HEK293 (cell line): ENCODE measurements around the gene PPFIBP1.

Source experiments
- EGR2 ChIP-seq: fragments of 450-650 bp; formaldehyde crosslinking; IDR thresholded peaks from 2 replicates; pipeline ENCODE4 v1.5.1; 2016; ENCODE audit warnings: low read depth, missing biosample characterization, missing genetic modification characterization
- GFI1B ChIP-seq: fragments of 450-650 bp; formaldehyde crosslinking; IDR thresholded peaks from 2 replicates; pipeline ENCODE4 v1.5.1; 2016; ENCODE audit warnings: missing biosample characterization, missing genetic modification characterization
- GLI2 ChIP-seq: fragments of 450-650 bp; formaldehyde crosslinking; IDR thresholded peaks from 2 replicates; pipeline ENCODE4; 2017; ENCODE audit warnings: missing biosample characterization, missing genetic modification characterization, low read depth, borderline replicate concordance
- HIC1 ChIP-seq: fragments of 450-650 bp; formaldehyde crosslinking; IDR thresholded peaks from 2 replicates; pipeline ENCODE4 v1.5.1; 2016; ENCODE audit warnings: missing biosample characterization, missing genetic modification characterization
- HOXD13 ChIP-seq: sonication (generic); formaldehyde crosslinking; IDR thresholded peaks from 2 replicates; pipeline ENCODE4 v1.8.0; 2022; ENCODE audit warnings: missing genetic modification reagents, borderline replicate concordance
- SP7 ChIP-seq: fragments of 450-650 bp; formaldehyde crosslinking; IDR thresholded peaks from 2 replicates; pipeline ENCODE4 v1.5.1; 2016; ENCODE audit warnings: missing biosample characterization, missing genetic modification characterization
- ZBTB20 ChIP-seq: fragments of 450-650 bp; formaldehyde crosslinking; IDR thresholded peaks from 2 replicates; pipeline ENCODE4 v1.5.1; 2016; ENCODE audit warnings: missing biosample characterization, missing genetic modification characterization
- ZNF114 ChIP-seq: fragments of 450-650 bp; formaldehyde crosslinking; IDR thresholded peaks from 2 replicates; pipeline ENCODE4 v1.5.0; 2017; ENCODE audit warnings: missing biosample characterization, missing genetic modification characterization
- ZNF157 ChIP-seq: fragments of 450-650 bp; formaldehyde crosslinking; IDR thresholded peaks from 2 replicates; pipeline ENCODE4 v1.5.1; 2016; ENCODE audit warnings: missing biosample characterization, missing genetic modification characterization
- ZNF174 ChIP-seq: fragments of 450-650 bp; formaldehyde crosslinking; IDR thresholded peaks from 2 replicates; pipeline ENCODE4 v1.5.0; 2017; ENCODE audit warnings: missing biosample characterization, mild to moderate bottlenecking, missing genetic modification characterization
- ZNF2 ChIP-seq: fragments of 450-650 bp; formaldehyde crosslinking; IDR thresholded peaks from 2 replicates; pipeline ENCODE4 v1.5.1; 2016; ENCODE audit warnings: missing biosample characterization, missing genetic modification characterization
- ZNF202 ChIP-seq: fragments of 450-650 bp; formaldehyde crosslinking; IDR thresholded peaks from 2 replicates; pipeline ENCODE4 v1.5.1; 2016; ENCODE audit warnings: missing biosample characterization, missing genetic modification characterization, borderline replicate concordance
- ZNF26 ChIP-seq: fragments of 450-650 bp; formaldehyde crosslinking; IDR thresholded peaks from 2 replicates; pipeline ENCODE4 v1.5.1; 2016; ENCODE audit warnings: missing biosample characterization, missing genetic modification characterization
- ZNF394 ChIP-seq: fragments of 450-650 bp; formaldehyde crosslinking; IDR thresholded peaks from 2 replicates; pipeline ENCODE4 v1.5.1; 2016; ENCODE audit warnings: missing biosample characterization, missing genetic modification characterization, mild to moderate bottlenecking, moderate library complexity, borderline replicate concordance
- ZNF48 ChIP-seq: fragments of 450-650 bp; formaldehyde crosslinking; IDR thresholded peaks from 2 replicates; pipeline ENCODE4 v1.5.1; 2016; ENCODE audit warnings: missing biosample characterization, missing genetic modification characterization
- ZNF518A ChIP-seq: fragments of 450-650 bp; formaldehyde crosslinking; conservative IDR thresholded peaks from 2 replicates; pipeline ENCODE4 v1.5.1; 2016; ENCODE audit warnings: low read depth, missing biosample characterization, missing genetic modification characterization
- ZNF548 ChIP-seq: fragments of 450-650 bp; formaldehyde crosslinking; IDR thresholded peaks from 2 replicates; pipeline ENCODE4 v1.5.1; 2016; ENCODE audit warnings: missing biosample characterization, missing genetic modification characterization
- ZNF571 ChIP-seq: fragments of 450-650 bp; formaldehyde crosslinking; IDR thresholded peaks from 2 replicates; pipeline ENCODE4 v1.5.0; 2017; ENCODE audit warnings: missing biosample characterization, missing genetic modification characterization
- ZNF654 ChIP-seq: fragments of 450-650 bp; formaldehyde crosslinking; IDR thresholded peaks from 2 replicates; pipeline ENCODE4 v1.5.1; 2016; ENCODE audit warnings: low read depth, missing biosample characterization, missing genetic modification characterization
- ZNF76 ChIP-seq: fragments of 450-650 bp; formaldehyde crosslinking; IDR thresholded peaks from 2 replicates; pipeline ENCODE4; 2016; ENCODE audit warnings: low read depth, missing biosample characterization, missing genetic modification characterization, borderline replicate concordance
- ZNF768 ChIP-seq: fragments of 450-650 bp; formaldehyde crosslinking; IDR thresholded peaks from 2 replicates; pipeline ENCODE4 v1.5.1; 2018; ENCODE audit warnings: missing biosample characterization, mild to moderate bottlenecking, missing genetic modification characterization
- ZNF843 ChIP-seq: fragments of 450-650 bp; formaldehyde crosslinking; IDR thresholded peaks from 2 replicates; pipeline ENCODE4 v1.5.1; 2016; ENCODE audit warnings: missing biosample characterization, missing genetic modification characterization
- ZSCAN16 ChIP-seq: fragments of 450-650 bp; formaldehyde crosslinking; IDR thresholded peaks from 2 replicates; pipeline ENCODE4 v1.5.1; 2016; ENCODE audit warnings: missing biosample characterization, missing genetic modification characterization
- TF ChIP-seq, protein P1 (sequence below): fragments of 450-650 bp; formaldehyde crosslinking; IDR thresholded peaks from 2 replicates; pipeline ENCODE4 v1.5.1; 2016; ENCODE audit warnings: missing biosample characterization, missing genetic modification characterization, borderline replicate concordance
- TF ChIP-seq, protein P2 (sequence below): fragments of 450-650 bp; formaldehyde crosslinking; IDR thresholded peaks from 2 replicates; pipeline ENCODE4 v1.5.1; 2017; ENCODE audit warnings: missing biosample characterization, missing genetic modification characterization

PPFIBP1 gene

DNA sequence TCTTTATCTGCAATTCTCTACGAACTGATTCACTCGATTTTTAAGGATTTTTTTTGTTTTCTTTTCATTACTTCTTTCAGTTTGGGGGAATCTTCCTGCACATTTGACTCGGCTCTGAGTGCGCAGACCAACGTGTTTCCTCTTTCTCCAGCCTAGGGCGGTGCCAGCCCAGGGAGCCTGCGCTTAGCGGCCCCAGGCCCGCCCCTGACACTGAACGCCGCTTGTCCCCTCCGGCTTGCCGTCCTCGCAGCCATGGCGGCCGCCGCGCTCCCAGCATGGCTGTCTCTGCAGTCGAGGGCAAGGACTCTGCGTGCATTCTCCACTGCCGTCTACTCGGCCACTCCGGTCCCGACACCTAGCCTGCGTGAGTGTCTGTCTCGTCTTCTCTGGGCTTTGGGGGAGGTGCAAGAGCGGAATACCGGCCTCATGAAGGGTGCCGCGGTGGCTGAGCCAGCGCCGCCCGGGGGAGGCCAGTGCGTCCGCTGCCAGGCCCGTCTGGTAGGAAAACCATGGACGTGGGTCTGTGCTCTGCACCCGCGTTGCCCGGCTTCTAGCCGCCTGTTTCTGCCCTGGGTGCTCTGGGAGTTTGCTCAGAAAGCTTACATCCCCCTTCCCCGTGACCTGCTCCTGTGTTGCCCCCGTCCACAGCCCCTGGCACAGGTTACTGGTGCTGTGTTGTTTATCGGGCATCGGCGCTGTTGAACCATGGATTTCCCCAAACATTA lies 186.7 kb downstream of the PPFIBP1 start, which contains the start of gene MRPS35 (continued):
- TF ChIP-seq ZNF394 (peak; percentile 71; the same call in 1 of the 2 replicates), ZNF571 (tag by site-specific recombination) (no peak), ZNF114 (no peak), ZNF48 (no peak), ZNF654 (tag by site-specific recombination) (no peak), ZNF157 (tag by site-specific recombination) (no peak), ZNF76 (tag by site-specific recombination) (peak; percentile 78), HIC1 (peak; percentile 93), ZNF518A (tag by site-specific recombination) (0 out of 2 replicates have a peak, but pooled peaks have one; percentile 43), GFI1B (tag by site-specific recombination) (peak; percentile 61), SP7 (tag by site-specific recombination) (peak; percentile 90), ZNF843 (tag by site-specific recombination) (peak; percentile 53; the same call in 1 of the 2 replicates), ZNF548 (tag by site-specific recombination) (no peak), ZNF202 (no peak), ZNF174 (no peak), HOXD13 (peak; percentile 60; the same call in 1 of the 2 replicates), ZSCAN16 (tag by site-specific recombination) (peak; percentile 67; the same call in 1 of the 2 replicates), EGR2 (tag by site-specific recombination) (no peak), ZNF768 (no peak), ZNF2 (peak; percentile 98), ZNF26 (tag by site-specific recombination) (no peak), ZBTB20 (peak; percentile 89), GLI2 (tag by site-specific recombination) (no peak)
- TF ChIP-seq, protein P1, sequence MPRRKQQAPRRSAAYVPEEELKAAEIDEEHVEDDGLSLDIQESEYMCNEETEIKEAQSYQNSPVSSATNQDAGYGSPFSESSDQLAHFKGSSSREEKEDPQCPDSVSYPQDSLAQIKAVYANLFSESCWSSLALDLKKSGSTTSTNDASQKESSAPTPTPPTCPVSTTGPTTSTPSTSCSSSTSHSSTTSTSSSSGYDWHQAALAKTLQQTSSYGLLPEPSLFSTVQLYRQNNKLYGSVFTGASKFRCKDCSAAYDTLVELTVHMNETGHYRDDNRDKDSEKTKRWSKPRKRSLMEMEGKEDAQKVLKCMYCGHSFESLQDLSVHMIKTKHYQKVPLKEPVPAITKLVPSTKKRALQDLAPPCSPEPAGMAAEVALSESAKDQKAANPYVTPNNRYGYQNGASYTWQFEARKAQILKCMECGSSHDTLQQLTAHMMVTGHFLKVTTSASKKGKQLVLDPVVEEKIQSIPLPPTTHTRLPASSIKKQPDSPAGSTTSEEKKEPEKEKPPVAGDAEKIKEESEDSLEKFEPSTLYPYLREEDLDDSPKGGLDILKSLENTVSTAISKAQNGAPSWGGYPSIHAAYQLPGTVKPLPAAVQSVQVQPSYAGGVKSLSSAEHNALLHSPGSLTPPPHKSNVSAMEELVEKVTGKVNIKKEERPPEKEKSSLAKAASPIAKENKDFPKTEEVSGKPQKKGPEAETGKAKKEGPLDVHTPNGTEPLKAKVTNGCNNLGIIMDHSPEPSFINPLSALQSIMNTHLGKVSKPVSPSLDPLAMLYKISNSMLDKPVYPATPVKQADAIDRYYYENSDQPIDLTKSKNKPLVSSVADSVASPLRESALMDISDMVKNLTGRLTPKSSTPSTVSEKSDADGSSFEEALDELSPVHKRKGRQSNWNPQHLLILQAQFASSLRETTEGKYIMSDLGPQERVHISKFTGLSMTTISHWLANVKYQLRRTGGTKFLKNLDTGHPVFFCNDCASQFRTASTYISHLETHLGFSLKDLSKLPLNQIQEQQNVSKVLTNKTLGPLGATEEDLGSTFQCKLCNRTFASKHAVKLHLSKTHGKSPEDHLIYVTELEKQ (tag by site-specific recombination) = no peak
- TF ChIP-seq, protein P2, sequence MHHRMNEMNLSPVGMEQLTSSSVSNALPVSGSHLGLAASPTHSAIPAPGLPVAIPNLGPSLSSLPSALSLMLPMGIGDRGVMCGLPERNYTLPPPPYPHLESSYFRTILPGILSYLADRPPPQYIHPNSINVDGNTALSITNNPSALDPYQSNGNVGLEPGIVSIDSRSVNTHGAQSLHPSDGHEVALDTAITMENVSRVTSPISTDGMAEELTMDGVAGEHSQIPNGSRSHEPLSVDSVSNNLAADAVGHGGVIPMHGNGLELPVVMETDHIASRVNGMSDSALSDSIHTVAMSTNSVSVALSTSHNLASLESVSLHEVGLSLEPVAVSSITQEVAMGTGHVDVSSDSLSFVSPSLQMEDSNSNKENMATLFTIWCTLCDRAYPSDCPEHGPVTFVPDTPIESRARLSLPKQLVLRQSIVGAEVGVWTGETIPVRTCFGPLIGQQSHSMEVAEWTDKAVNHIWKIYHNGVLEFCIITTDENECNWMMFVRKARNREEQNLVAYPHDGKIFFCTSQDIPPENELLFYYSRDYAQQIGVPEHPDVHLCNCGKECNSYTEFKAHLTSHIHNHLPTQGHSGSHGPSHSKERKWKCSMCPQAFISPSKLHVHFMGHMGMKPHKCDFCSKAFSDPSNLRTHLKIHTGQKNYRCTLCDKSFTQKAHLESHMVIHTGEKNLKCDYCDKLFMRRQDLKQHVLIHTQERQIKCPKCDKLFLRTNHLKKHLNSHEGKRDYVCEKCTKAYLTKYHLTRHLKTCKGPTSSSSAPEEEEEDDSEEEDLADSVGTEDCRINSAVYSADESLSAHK (tag by site-specific recombination) = peak; percentile 60
